ENCODE data around the gene CLDN5. TPM values are rescaled to one million over a fixed set of nuclear protein-coding genes. Genes with fewer than 3 reads are reported as not detected.

CLDN5 gene
- total and polyA plus RNA-seq, 2 experiments from 2014 or later = 2.0 to 3.2 TPM

DNA sequence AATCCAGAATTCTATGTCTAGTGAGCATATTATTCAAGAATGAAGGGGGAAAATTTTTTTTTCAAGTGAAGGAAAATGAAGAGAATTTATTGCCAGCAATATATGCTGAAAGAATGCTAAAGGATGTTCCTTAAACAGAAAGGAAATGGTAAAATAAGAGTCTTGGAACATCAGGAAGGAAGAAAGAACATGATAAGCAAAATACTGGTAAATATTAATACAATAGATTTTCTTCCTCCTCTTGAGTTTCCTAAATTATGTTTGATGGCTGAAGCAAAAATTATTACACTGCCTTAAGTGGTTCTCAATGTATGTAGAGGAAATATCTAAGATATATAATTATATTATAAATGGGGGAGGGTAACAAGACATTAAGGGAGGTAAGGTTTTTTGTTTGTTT, 9.6 kb upstream of the CLDN5 start:
- peaks cover 2% of the 10 kb centered on the region for H3K27me3 Mint-ChIP-seq (ENCODE audit: insufficient read depth, low read depth, poor library complexity)
- no peaks in the 10 kb centered on the region for H3K9me3 Mint-ChIP-seq

More for the DNA sequence above, 9.6 kb upstream of the CLDN5 start:
- Histone ChIP-seq H3K79me2 (replicated peaks; ENCODE audit: insufficient read depth) (no peaks in the 10 kb centered on the region), H3K4me2 (no peak overlapping the region), H3K4me1 (ENCODE audit: insufficient read depth) (peaks cover 5% of the 10 kb centered on the region; the same call in 1 of the 2 replicates), H3K4me3 (no peak overlapping the region), H3K36me3 (ENCODE audit: insufficient read depth) (no peaks in the 10 kb centered on the region), H3F3A (replicated peaks; ENCODE audit: low read depth) (no peaks in the 10 kb centered on the region), H3K9me2 (ENCODE audit: insufficient read depth) (no peaks in the 10 kb centered on the region), H3K27ac (ENCODE audit: low read depth) (no peak overlapping the region), H4K20me1 (replicated peaks; ENCODE audit: insufficient read depth) (no peaks in the 10 kb centered on the region; the same call in 1 of the 2 replicates), H2AFZ (no peak overlapping the region), H3K27me3 (ENCODE audit: insufficient read depth) (no peaks in the 10 kb centered on the region)
- no peak overlapping the region for H3K27ac Mint-ChIP-seq
- ATAC-seq (no peak), DNase-seq (ENCODE audit: low spot score) (no peak)
- no peaks in the 10 kb centered on the region for H3K36me3 Mint-ChIP-seq (ENCODE audit: low read depth)
- no peak overlapping the region for H3K4me3 Mint-ChIP-seq
- TF ChIP-seq JUNB (IDR thresholded peaks at IDR 0.05; ENCODE audit: unreplicated experiment) (no peak), ZNF462 (CRISPR knock-in tag; IDR thresholded peaks at IDR 0.05) (no peak), NANOG (IDR thresholded peaks at IDR 0.05; ENCODE audit: borderline replicate concordance) (no peak), CREB1 (CRISPR knock-in tag; IDR thresholded peaks at IDR 0.05; ENCODE audit: low read depth) (no peak), EZH2 (IDR thresholded peaks at IDR 0.05; ENCODE audit: low read depth, unreplicated experiment) (no peak), STAT1 (IDR thresholded peaks at IDR 0.05; ENCODE audit: unreplicated experiment) (no peak), EZH2phosphoT487 (IDR thresholded peaks at IDR 0.05; ENCODE audit: unreplicated experiment) (no peak), POLR2AphosphoS5 (IDR thresholded peaks at IDR 0.05; ENCODE audit: low read depth) (no peak), ZNF114 (CRISPR knock-in tag; IDR thresholded peaks at IDR 0.05) (no peak)
- TF ChIP-seq, protein P1, sequence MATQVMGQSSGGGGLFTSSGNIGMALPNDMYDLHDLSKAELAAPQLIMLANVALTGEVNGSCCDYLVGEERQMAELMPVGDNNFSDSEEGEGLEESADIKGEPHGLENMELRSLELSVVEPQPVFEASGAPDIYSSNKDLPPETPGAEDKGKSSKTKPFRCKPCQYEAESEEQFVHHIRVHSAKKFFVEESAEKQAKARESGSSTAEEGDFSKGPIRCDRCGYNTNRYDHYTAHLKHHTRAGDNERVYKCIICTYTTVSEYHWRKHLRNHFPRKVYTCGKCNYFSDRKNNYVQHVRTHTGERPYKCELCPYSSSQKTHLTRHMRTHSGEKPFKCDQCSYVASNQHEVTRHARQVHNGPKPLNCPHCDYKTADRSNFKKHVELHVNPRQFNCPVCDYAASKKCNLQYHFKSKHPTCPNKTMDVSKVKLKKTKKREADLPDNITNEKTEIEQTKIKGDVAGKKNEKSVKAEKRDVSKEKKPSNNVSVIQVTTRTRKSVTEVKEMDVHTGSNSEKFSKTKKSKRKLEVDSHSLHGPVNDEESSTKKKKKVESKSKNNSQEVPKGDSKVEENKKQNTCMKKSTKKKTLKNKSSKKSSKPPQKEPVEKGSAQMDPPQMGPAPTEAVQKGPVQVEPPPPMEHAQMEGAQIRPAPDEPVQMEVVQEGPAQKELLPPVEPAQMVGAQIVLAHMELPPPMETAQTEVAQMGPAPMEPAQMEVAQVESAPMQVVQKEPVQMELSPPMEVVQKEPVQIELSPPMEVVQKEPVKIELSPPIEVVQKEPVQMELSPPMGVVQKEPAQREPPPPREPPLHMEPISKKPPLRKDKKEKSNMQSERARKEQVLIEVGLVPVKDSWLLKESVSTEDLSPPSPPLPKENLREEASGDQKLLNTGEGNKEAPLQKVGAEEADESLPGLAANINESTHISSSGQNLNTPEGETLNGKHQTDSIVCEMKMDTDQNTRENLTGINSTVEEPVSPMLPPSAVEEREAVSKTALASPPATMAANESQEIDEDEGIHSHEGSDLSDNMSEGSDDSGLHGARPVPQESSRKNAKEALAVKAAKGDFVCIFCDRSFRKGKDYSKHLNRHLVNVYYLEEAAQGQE (IDR thresholded peaks at IDR 0.05; ENCODE audit: unreplicated experiment) = no peak
- TF ChIP-seq, protein P2, sequence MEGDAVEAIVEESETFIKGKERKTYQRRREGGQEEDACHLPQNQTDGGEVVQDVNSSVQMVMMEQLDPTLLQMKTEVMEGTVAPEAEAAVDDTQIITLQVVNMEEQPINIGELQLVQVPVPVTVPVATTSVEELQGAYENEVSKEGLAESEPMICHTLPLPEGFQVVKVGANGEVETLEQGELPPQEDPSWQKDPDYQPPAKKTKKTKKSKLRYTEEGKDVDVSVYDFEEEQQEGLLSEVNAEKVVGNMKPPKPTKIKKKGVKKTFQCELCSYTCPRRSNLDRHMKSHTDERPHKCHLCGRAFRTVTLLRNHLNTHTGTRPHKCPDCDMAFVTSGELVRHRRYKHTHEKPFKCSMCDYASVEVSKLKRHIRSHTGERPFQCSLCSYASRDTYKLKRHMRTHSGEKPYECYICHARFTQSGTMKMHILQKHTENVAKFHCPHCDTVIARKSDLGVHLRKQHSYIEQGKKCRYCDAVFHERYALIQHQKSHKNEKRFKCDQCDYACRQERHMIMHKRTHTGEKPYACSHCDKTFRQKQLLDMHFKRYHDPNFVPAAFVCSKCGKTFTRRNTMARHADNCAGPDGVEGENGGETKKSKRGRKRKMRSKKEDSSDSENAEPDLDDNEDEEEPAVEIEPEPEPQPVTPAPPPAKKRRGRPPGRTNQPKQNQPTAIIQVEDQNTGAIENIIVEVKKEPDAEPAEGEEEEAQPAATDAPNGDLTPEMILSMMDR (conservative IDR thresholded peaks at IDR 0.05; ENCODE audit: low read depth in 2 of 2) = no peak
- H3K4me1 Mint-ChIP-seq = no peaks in the 10 kb centered on the region
